Measurements from ENCODE around the gene PLCB1.

GRCh38 chr20:8782804-8783203 is 650.7 kb downstream of the PLCB1 start:
- TF ChIP-seq CTCF (IDR thresholded peaks at IDR 0.05) (no peak), POLR2AphosphoS5 (IDR thresholded peaks at IDR 0.05) (no peak), POLR2A (IDR thresholded peaks at IDR 0.05) (no peak)

Data from breast epithelium (tissue), 3 donors.